GM18870 (cell line): ENCODE measurements around the gene LBHD1.
"Not testable (repeated sequence)": the region's sequence is repeated elsewhere in the genome, so short reads cannot be mapped to it uniquely, and the experiment has no call there.

Experiments used
- ATAC-seq: cut with Tn5 transposase; IDR thresholded peaks from one replicate; pipeline ENCODE4 v1.9.1; 2021; ENCODE audit warnings: moderate library complexity; ENCODE audit not compliant: unreplicated experiment

LBHD1 gene

DNA sequence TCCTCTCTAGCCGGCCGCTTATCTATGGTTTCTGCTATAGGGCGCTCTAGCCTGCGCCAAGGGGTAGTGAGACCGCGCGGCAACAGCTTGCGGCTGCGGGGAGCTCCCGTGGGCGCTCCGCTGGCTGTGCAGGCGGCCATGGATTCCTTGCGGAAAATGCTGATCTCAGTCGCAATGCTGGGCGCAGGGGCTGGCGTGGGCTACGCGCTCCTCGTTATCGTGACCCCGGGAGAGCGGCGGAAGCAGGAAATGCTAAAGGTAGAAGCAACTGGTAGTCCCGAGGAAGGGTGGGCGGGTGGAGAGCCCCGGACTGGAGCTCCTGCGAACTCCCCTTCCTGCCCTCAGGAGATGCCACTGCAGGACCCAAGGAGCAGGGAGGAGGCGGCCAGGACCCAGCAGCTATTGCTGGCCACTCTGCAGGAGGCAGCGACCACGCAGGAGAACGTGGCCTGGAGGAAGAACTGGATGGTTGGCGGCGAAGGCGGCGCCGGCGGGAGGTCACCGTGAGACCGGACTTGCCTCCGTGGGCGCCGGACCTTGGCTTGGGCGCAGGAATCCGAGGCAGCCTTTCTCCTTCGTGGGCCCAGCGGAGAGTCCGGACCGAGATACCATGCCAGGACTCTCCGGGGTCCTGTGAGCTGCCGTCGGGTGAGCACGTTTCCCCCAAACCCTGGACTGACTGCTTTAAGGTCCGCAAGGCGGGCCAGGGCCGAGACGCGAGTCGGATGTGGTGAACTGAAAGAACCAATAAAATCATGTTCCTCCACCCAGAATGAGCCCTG is at the start of gene LBHD1, which contains the start of gene UQCC3:
Gene LBHD1, minus strand, starts transcription at position 660 of the 782 bp plus-strand sequence. CDS start 2,236 bp downstream, outside the sequence.
Gene UQCC3, plus strand, starts transcription at position 66 of the 782 bp plus-strand sequence. Its CDS starts 73 bp downstream, at position 139.
- peak; percentile 46 for ATAC-seq

DNA sequence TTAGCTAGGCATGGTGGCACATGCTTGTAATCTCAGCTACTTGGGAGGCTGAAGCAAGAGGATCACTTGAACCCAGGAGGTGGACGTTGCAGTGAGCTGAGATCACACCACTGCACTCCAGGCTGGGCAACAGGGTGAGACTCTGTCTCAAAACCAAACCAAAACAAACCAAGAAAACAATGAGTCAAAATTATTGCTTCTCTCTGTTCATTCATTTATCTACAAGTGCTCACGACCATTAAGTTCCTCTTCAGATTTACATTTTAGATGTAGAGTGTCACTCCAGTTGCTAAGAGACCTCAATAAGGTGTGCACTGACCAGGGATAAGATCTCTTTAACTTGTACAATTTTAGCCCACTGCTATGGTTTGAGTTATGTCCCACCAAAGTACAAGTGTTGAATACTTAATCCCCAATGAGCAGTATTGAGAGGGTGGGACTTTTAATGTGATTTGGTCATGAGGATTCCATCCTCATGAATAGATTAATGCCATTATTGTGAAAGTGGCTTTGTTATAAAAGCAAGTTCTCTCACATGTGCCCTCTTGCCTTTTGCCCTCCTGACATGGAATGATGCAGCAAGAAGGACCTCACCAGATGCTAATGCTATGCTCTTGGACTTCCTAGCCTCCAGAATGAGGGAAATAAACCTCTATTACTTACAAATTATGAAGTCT is 47.4 kb upstream of the LBHD1 start:
- ATAC-seq, result no peak

DNA sequence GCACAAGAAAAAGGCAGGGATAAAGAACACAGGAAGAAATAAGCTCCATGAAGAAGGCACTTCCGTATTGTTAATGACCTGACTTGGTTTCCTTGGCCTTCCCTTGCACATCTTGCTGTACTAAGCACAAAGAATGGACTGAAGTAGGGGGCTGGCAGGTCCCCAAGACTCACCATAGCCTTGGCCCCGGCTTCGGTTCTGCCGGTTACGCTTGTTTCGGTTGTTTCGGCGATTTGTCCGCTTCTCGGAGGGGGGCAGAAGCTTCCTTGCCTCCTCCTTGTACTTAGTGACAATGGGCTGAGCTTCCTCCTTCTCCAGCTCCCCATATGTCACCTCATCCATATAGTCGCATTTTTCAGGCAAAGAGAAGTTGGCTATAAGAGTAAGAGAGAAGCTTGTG is 44.7 kb upstream of the LBHD1 start:
- no peak for ATAC-seq

DNA sequence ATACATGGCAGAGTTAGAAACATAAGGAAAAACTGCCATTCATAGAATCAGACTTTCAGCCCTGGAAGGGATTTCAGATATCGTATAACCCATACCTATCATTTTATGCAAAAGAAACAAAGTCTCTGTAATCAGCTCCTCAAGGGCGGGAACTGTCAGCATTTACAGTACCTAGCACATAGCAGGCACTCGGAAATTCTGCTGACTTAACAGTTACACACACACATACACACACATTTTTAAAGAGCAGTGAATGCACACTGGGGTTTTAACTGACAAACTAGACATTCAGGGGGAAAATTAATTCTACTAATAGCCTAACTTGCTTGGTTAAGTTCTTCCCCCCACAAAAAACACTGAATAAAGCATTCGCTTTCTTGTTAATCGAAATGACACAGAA is 44.1 kb upstream of the LBHD1 start:
- ATAC-seq, result no peak

DNA sequence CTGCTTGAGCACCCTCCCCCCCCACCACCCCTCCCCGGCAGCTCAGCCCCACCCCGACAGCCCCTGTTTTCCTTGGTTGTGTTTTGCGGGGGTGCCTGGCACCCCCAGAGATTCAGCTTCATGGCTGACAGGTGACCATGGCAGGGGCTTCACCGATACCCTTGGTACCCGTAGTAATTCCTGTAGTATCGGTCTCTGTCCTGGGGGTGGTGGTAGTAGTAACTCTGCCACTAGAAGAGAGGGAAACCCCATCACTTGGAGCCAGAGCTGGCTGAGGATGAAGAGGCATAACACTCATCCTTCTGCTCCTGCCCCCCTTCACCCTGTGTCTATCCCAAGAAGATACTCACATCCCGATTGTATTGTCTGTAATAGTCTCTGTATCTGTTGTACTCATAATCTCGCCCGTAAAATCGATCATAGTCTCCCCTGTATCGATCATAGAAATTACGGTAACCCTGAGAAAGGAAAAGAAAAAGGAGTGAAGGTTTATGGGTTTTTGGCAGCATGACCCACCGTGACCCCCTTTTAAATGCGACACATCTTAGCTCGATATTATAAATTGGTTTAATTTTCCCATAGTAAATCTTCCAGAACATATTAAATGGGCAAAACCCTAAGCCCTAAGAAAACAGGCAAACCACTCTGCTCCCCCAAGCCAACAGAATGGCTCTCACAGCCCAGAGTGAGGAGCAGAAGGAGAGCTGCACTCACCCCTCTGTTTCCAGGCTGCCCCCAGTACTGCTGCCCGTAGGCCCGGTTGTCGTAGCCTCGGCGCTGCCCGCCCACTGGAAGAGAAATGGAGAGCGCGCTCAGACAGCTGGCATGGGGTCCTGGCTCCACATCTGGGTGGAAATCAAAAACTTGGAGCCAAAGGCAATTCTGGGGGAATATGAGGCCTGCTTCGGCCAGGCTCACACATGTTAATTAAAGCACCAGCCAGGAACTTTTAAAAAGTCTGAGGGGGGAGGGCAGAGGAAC is 43.4 kb upstream of the LBHD1 start:
- no peak for ATAC-seq

DNA sequence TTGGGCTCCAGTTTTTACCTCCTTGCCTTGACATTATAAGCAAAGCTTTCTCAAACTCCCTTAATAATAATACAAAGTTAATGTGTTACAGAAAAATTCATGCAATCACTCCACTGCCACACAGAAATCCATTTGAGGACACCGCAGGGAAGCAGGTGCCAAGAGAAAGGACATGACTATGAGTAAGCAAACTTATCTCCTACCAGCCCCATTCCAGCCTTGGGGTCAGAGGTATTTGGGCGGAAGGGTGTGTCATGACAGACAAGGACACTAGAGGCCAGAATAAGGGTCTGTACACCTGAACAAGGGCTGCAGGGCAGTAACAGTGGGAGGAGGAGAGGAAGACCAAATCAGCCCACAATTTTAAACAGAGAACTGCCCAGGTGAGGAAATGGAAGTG is 41.3 kb upstream of the LBHD1 start:
- no peak for ATAC-seq

DNA sequence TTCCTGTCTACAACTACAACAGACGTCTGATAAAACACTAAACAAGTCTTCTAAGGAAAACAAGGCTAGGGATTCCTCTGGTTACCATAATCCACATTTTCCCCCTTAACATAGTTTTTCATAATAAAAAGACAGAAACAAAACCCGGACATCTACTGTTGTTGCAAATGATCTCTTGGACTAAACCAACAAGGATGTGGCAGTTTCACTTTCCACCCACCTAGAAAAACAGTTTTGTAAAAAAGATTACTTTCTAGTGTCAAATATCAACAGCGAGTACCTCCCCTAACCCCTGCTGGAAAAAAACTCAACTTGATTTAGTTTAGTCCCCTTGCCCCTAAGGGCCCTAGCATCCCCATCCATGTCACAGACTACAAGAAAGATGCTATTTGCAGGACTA is 40.8 kb upstream of the LBHD1 start:
- ATAC-seq, result no peak

DNA sequence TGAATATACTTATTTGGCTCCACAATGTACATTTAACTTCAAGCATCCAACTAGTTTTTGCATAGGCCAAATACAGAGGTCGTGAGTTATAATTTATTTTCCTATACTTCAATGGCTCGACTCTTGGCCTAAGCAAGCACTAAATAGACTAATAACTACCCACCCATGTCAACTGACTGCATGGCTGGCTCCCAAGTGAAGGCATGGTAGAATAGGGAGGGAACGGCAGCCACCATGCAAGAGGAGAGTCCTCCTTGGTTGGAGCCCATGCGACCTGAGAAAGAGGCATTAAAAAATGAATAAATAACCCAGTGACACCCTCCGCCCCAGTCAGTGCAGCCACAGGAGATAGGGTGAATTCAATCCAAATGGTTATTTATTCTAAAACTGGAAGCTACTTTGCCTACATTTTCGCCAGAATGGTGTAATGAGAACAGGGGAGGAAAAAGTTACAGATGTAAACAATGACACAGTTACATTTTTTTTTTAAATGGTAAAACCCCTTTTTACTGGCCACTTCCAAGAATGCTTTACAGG is 40.3 kb upstream of the LBHD1 start:
- ATAC-seq, result no peak

DNA sequence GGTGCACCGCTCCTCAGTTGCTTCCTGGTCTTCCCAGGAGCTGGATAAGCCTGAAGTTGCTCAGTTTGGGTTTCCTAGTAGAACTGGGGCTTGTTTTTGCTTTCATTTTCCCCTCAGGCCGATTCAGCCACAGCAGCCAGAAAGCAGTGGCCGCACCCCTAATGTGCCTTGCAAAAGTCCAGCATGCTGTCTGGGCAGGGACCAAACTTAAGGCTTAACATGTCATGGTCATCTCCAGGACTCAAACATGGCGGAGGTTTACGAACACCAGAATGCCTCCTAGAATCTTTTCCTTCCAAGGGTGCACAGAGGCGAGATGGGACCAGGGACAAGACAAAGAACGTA is 37.9 kb upstream of the LBHD1 start:
- ATAC-seq, result no peak

DNA sequence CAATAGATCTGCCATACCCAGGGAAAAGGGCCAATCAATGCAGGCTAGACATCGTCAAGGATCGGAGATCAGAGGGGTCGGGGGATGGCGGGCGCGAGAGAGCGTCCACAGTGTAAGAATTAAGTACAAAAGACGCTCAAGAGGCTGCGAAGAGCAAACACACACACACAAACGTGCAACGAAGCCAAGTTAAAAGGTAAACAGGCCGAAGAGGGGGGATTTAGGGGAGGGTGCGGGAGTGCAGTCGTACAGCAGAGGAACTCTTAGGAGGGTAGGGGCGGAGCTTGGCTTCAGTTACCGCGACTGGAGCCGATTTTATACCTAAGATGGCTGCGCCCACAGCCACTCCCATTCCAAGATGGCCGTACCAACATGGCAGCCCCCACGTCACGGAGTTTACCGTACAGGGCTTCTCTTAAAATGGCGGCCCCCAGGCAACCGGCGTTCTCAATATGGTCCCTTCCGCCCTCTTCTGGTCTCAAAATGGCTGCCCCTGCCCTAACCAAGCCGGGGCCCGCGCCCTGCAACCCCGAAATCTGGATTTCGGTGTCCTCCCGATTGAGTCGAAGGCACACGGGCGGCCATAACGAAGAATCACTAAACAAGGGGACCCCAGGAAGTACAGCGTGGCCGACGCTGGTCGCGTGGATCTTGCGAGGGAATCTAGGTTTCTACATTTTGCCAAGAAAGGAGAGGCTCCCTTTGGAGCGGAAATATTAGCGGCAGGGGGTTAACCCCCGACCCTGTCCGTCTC is 37.4 kb upstream of the LBHD1 start:
- peak; percentile 66 for ATAC-seq

DNA sequence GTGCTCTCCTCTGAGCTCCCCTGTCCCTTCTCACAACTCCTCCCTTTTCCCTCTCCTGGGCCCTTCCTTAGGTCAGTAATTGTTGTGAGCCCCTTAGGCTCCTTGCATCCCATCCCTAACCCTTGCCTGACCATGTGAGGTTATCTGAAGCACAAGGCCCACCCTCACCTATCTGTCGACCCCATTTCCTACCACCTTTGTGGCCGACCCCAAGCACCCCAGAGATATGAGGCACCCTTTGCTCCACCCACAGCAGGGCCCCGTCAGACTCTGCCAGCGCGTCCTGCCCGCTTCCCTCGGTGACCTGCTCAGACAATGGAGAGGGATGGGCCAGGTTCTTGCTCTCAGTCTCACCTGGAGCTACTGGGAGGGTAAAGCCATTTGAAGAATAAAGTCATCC is 36.7 kb upstream of the LBHD1 start:
- ATAC-seq, result no peak

DNA sequence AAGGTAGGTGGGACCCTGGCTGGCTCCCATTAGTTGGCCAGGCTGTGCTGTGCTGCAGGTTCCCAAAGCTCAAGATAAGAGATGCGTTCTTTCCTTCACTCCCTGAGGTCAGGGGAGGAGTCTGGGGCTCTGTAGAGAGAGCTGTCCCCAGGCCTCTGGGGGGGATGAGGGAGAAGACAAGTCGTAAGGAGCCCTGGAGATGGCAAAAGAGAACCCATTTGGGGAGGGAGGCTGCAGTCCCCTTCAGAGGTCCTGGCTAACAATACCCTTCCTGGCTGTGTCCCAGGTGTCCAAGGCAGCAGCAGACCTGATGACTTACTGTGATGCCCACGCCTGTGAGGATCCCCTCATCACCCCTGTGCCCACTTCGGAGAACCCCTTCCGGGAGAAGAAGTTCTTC is 36.3 kb upstream of the LBHD1 start:
- ATAC-seq, result no peak

DNA sequence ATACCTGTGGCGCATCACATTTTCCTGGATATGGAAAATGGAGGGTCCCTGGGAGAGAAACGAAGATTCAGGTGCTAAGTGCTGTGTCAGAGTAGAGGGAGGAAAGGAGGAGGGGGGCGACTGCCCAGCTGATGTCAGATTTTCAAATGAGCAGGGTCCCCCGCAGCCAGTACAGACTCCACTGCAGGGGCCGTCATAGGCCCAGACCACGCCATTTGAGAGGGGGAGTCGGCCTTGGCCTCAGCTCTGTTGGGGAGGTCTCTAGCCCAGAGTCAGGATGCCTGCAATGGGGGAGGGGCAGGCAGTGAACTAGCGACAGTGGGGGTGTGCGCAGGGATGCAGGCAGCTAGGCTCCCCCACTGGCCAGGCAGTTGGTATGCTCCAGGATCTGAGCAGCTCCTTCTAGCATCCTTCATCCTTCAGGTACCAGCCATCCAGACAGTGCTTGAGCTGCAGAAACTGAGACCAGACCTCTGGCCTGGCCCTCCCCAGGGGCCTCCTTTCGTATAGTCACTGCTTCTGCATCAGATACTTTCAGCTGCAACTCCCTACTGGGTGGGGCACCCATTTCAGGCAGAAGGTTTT is 35.3 kb upstream of the LBHD1 start, which contains the start of the genes BSCL2 and GNG3:
Gene BSCL2, minus strand, starts transcription at position 148 of the 585 bp plus-strand sequence. CDS start 229 bp downstream, outside the sequence.
Gene GNG3, plus strand, starts transcription at position 400 of the 585 bp plus-strand sequence. CDS start 620 bp downstream, outside the sequence.
- no peak for ATAC-seq

DNA sequence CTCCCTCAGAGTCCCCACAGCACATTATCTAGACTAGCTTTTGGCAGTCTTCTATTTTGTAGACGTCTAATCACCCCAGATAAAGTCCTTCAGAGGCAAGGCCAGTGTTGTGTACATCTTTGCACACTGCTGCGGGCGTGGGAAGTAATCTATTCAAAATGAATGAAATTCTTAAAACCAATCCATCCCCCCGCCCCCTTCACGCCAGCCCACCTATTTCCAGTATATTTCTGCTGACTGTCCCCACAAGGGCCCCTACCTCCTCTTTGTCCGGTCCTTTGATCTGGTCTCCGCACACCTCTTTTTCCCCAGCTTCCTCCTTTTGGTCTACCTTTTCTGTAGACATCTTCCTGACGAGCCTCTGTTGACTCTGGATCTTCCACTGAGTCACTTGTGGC is 34.8 kb upstream of the LBHD1 start:
- ATAC-seq, result no peak

DNA sequence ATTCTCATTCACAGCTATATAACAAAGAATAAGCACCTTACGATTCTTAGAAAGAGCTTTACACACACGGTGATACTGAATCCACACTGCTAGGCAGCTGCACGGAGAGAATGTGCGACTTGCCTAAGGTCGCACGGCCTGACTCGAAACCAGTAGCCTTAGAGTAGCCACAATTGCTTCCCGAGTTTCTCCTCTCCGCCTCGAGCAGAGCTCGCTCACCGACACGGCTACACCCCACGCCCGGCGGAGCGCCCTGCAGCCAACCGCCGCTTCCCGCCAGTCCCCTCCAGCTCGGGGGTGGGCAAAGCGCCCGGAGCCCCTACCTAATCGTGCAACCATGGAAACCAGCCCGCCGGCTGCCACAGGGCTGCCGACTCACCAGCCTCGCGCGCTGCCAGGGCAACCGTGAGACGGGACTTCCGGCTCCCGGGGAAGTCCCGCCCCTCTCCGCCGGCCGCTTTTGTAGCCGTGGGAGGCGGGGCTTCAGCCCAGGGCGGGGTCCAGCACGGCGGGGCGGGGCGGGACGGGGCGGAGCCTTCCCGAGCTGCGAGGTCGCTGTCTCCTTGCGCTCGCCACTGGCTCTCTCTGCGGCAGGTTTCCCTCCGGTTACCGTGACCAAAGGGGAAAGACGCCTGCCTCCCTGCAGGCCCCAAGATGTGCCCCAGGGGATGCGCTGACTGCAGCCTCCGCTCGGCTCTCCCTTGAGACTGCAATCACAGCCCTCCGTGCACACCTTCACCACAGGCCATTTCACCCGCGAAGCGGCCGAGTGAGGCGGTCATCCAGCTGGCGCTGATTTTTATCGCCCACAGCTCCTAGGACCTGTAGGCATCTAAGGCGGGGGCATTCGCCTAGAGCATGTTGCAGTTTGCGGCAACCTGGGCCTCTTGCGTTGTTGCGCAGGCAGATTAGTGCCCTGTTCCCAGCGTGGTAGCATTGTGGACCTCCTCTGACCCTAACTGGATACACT is 34.1 kb upstream of the LBHD1 start:
- ATAC-seq, result no peak

DNA sequence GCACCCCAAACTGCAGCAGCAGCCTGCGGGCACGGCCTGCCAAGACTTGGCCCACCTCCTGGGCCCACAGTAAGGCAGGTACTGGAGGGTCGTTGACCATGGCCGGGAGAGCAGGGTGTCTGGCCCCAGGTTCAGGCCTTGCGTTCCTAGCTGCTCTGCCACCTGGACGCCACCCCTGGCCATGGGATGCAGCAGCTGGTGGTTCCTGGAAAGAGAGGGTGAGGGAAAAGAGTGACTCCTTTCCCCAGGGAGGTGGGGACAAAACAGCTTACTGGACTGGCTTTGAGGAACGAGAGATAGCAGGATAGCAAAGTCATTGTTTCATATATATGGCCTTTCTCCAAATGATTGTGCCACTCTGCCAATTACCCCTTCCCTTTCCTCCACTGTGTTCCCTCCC is 33.3 kb upstream of the LBHD1 start:
- no peak for ATAC-seq

DNA sequence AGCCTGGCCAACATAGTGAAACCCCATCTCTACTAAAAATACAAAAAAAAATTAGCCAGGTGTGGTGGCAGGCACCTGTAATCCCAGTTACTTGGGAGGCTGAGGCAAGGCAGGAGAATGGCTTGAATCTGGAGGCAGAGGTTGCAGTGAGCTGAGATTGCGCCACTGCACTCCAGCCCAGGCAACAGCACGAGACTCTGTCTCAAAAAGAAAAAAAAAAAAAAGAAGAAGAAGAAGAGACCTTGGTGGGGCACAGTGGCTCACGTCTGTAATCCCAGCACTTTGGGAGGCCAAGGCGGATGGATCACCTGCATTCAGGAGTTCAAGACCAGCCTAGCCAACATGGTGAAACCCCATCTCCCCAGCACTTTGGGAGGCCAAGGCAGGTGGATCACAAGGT is 31.9 kb upstream of the LBHD1 start:
- ATAC-seq, result not testable (repeated sequence)

DNA sequence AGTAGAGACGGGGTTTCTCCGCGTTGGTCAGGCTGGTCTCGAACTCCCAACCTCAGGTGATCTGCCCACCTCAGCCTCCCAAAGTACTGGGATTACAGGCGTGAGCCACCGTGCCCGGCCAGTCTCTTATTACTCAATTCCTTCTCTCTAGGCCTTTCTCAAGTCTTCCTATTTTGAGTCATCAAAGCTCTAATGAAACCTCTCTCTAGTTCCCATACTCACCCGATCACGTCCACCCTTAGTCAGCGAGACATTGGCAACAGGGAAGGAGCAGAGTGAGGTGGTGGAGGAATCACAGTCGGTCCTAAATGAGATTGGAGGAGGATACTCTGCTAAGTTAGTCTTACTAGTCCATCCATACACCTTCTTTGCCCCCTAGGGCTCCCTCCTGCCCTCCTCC is 30.2 kb upstream of the LBHD1 start:
- ATAC-seq, result no peak
